ENCODE data around the gene CCDC142.

Gene CCDC142, protein sequence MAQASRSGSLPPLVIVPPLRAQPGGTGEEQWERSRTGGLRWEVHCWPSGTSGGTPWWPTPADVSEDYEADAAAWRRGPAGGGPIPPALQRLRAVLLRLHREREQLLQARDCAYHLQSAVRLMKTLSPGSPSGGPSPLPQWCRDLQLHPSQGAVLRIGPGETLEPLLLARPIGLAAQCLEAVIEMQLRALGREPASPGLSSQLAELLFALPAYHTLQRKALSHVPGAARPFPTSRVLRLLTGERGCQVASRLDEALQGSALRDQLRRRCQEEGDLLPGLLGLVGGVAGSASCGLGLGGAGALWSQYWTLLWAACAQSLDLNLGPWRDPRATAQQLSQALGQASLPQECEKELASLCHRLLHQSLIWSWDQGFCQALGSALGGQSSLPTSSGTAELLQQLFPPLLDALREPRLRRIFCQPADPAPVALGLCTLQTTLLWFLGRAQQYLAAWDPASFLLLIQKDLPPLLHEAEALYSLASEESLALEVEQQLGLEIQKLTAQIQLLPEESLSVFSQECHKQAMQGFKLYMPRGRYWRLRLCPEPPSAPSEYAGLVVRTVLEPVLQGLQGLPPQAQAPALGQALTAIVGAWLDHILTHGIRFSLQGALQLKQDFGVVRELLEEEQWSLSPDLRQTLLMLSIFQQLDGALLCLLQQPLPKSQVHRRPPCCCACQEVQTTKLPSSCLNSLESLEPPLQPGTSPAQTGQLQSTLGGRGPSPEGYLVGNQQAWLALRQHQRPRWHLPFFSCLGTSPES

GRCh38 chr2:74482801-74483674 lies at the start of gene CCDC142, which contains the start of gene TTC31:
Gene CCDC142 (minus strand): TSS chr2:74482998. CDS start chr2:74482837, 161 bp downstream.
Gene TTC31 (plus strand): TSS chr2:74483081. CDS start chr2:74483096, 15 bp downstream.
- H3K4me1 ChIP-seq (ENCODE audit: insufficient read depth, poor library complexity, severe bottlenecking) = peaks cover 1% of the 10 kb centered on the region
- H3K36me3 ChIP-seq (ENCODE audit: low read depth) = peaks cover 40% of the 10 kb centered on the region
- no peaks in the 10 kb centered on the region for H3K9me3 ChIP-seq (ENCODE audit: severe bottlenecking)
- TF ChIP-seq, protein P1, sequence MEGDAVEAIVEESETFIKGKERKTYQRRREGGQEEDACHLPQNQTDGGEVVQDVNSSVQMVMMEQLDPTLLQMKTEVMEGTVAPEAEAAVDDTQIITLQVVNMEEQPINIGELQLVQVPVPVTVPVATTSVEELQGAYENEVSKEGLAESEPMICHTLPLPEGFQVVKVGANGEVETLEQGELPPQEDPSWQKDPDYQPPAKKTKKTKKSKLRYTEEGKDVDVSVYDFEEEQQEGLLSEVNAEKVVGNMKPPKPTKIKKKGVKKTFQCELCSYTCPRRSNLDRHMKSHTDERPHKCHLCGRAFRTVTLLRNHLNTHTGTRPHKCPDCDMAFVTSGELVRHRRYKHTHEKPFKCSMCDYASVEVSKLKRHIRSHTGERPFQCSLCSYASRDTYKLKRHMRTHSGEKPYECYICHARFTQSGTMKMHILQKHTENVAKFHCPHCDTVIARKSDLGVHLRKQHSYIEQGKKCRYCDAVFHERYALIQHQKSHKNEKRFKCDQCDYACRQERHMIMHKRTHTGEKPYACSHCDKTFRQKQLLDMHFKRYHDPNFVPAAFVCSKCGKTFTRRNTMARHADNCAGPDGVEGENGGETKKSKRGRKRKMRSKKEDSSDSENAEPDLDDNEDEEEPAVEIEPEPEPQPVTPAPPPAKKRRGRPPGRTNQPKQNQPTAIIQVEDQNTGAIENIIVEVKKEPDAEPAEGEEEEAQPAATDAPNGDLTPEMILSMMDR (IDR thresholded peaks at IDR 0.05; ENCODE audit: poor library complexity, severe bottlenecking) = peak; percentile 97
- peak; percentile 93 for ATAC-seq (ENCODE audit: low read depth)
- no peaks in the 10 kb centered on the region for H3K27me3 ChIP-seq (ENCODE audit: insufficient read depth, poor library complexity, severe bottlenecking)
- peak; percentile 92 for DNase-seq (ENCODE audit: low spot score)
- peak within 1 kb of the TSS; percentile 67 for H3K4me3 ChIP-seq (ENCODE audit: severe bottlenecking)
- H3K27ac ChIP-seq (ENCODE audit: poor library complexity, severe bottlenecking) = peak within 1 kb of the TSS; percentile 54

- TF ChIP-seq, protein P1 (IDR thresholded peaks at IDR 0.05; ENCODE audit: poor library complexity, severe bottlenecking) = peak; percentile 57
- no peak overlapping the region for H3K27ac ChIP-seq (ENCODE audit: poor library complexity, severe bottlenecking)
- ATAC-seq (ENCODE audit: low read depth) = no peak
Measured at GRCh38 chr2:74532222-74532621, 49.4 kb upstream of the CCDC142 start.

GRCh38 chr2:74531666-74532065 lies 48.9 kb upstream of the CCDC142 start:
- Histone ChIP-seq H3K27ac (ENCODE audit: poor library complexity, severe bottlenecking) (no peak overlapping the region), H3K4me1 (ENCODE audit: insufficient read depth, poor library complexity, severe bottlenecking) (no peaks in the 10 kb centered on the region), H3K36me3 (ENCODE audit: low read depth) (peaks cover 31% of the 10 kb centered on the region), H3K9me3 (ENCODE audit: severe bottlenecking) (no peaks in the 10 kb centered on the region), H3K4me3 (ENCODE audit: severe bottlenecking) (no peak overlapping the region), H3K27me3 (ENCODE audit: insufficient read depth, poor library complexity, severe bottlenecking) (no peaks in the 10 kb centered on the region)
- no peak for ATAC-seq (ENCODE audit: low read depth)
- DNase-seq (ENCODE audit: low spot score) = no peak
- TF ChIP-seq, protein P1 (IDR thresholded peaks at IDR 0.05; ENCODE audit: poor library complexity, severe bottlenecking) = no peak

More at GRCh38 chr2:74532222-74532621, 49.4 kb upstream of the CCDC142 start:
- Histone ChIP-seq H3K4me3 (ENCODE audit: severe bottlenecking) (no peak overlapping the region), H3K9me3 (ENCODE audit: severe bottlenecking) (no peaks in the 10 kb centered on the region), H3K27me3 (ENCODE audit: insufficient read depth, poor library complexity, severe bottlenecking) (no peaks in the 10 kb centered on the region), H3K4me1 (ENCODE audit: insufficient read depth, poor library complexity, severe bottlenecking) (peaks cover 5% of the 10 kb centered on the region), H3K36me3 (ENCODE audit: low read depth) (peaks cover 26% of the 10 kb centered on the region)
- DNase-seq (ENCODE audit: low spot score) = no peak

DNA sequence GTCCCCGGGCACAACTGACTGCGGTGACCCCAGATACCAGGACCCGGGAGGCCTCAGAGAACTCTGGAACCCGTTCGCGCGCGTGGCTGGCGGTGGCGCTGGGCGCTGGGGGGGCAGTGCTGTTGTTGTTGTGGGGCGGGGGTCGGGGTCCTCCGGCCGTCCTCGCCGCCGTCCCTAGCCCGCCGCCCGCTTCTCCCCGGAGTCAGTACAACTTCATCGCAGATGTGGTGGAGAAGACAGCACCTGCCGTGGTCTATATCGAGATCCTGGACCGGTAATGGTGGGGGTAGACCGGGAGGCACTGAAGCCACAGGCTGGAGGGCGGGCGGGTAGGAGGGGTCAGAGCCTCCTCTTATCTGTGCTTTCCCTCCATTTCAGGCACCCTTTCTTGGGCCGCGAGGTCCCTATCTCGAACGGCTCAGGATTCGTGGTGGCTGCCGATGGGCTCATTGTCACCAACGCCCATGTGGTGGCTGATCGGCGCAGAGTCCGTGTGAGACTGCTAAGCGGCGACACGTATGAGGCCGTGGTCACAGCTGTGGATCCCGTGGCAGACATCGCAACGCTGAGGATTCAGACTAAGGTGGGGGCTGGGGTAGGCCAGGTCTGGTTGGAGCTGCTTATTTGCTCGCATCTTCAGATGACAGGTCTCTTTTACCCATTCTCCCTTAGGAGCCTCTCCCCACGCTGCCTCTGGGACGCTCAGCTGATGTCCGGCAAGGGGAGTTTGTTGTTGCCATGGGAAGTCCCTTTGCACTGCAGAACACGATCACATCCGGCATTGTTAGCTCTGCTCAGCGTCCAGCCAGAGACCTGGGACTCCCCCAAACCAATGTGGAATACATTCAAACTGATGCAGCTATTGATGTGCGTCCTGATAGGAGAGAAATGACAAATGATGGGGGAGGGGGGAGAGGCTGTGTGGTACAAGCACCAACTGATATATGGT lies 47.7 kb upstream of the CCDC142 start:
- peaks cover 42% of the 10 kb centered on the region for H3K36me3 ChIP-seq (ENCODE audit: low read depth)
- H3K27me3 ChIP-seq (ENCODE audit: insufficient read depth, poor library complexity, severe bottlenecking) = no peaks in the 10 kb centered on the region
- no peak for DNase-seq (ENCODE audit: low spot score)
- peaks cover 2% of the 10 kb centered on the region for H3K4me1 ChIP-seq (ENCODE audit: insufficient read depth, poor library complexity, severe bottlenecking)
- H3K27ac ChIP-seq (ENCODE audit: poor library complexity, severe bottlenecking) = peak overlapping the region; percentile 57
- no peaks in the 10 kb centered on the region for H3K9me3 ChIP-seq (ENCODE audit: severe bottlenecking)
- peak; percentile 6; the same call in 1 of the 3 replicates for ATAC-seq (ENCODE audit: low read depth)
- TF ChIP-seq, protein P1 (IDR thresholded peaks at IDR 0.05; ENCODE audit: poor library complexity, severe bottlenecking) = no peak
- peak overlapping the region; percentile 87 for H3K4me3 ChIP-seq (ENCODE audit: severe bottlenecking)
